Psoas muscle (tissue), 8 donors: Measurements from ENCODE around the gene GTPBP8. TPM values are rescaled to one million over a fixed set of nuclear protein-coding genes. Genes with fewer than 3 reads are reported as not detected.

Source experiments
- ATAC-seq, 4 donors: fragments of 200-7000 bp; cut with Tn5 transposase; one replicate each; pipeline ENCODE4 v1.9.1; 2020; ENCODE audit warnings: moderate library complexity in 3 of 4, mild to moderate bottlenecking in 2 of 4
- DNase-seq, 2 donors: peaks; one replicate each; pipeline ENCODE4 v3.0.0-alpha.2; 2020
- H3K27ac ChIP-seq: fragments of 200-600 bp; one replicate; pipeline ENCODE4 v1.8.0; 2022
- H3K27me3 ChIP-seq, 3 donors: fragments of 200-600 bp in 1 of 3; one replicate each; pipeline versions ENCODE4 v1.6.1 to v1.8.0; 2013 to 2022; ENCODE audit warnings: low read length in 2 of 3, mild to moderate bottlenecking in 2 of 3, moderate library complexity in 1 of 3; ENCODE audit not compliant: insufficient read depth in 3 of 3
- H3K36me3 ChIP-seq, 2 donors: fragments of 200-600 bp in 1 of 2; one replicate each; pipeline versions ENCODE4 v1.6.1 to v1.8.0; 2013 to 2022; ENCODE audit warnings: low read depth in 1 of 2, mild to moderate bottlenecking in 1 of 2, moderate library complexity in 1 of 2; ENCODE audit not compliant: insufficient read depth in 1 of 2
- H3K4me1 ChIP-seq: fragments of 200-600 bp; one replicate; pipeline ENCODE4 v1.8.0; 2022
- H3K4me3 ChIP-seq: fragments of 200-600 bp; one replicate; pipeline ENCODE4 v1.8.0; 2022; ENCODE audit warnings: mild to moderate bottlenecking
- H3K9me3 ChIP-seq: fragments of 200-600 bp; one replicate; pipeline ENCODE4 v1.8.0; 2022
- CTCF ChIP-seq: fragments of 200-600 bp; IDR thresholded peaks from one replicate; pipeline ENCODE4 v1.8.0; 2022; ENCODE audit warnings: antibody characterized with exemption
- WGBS, 3 donors: extraction: QIAGEN DNeasy Blood & Tissue Kit; methylation state at CpG; one replicate each; pipeline versions ENCODE4 v1.1.6 to v1.1.7; 2013; 5-methylcytosine and 5-hydroxymethylcytosine counted together
- intact Hi-C, 2 donors: fragments of 100-400 bp; cut with DNase I; formaldehyde crosslinking; loops; one replicate each; pipeline versions ENCODE4 v1.11.0 to v1.14.2; 2022
- polyA plus RNA-seq, 3 donors: library from polyadenylated mRNA; stranded (reverse); fragments of 200-250 nt; gene quantifications; one replicate each; pipeline ENCODE4 v1.2.3, GENCODE V29; 2013
- total RNA-seq, 4 donors: library from RNA; stranded (reverse); fragmentation: NEBNext Ultra II Directional in 2 of 4; extraction: Animal tissue kit (Norgen Biotek cat#: 25700) in 2 of 4; gene quantifications; one replicate each; pipeline versions ENCODE4 v1.2.1 to v1.2.4, GENCODE V29; 2021 to 2023
- donor health status: healthy with polysubstance abuse.
- donor health status: DM: no; HTN: no; CAD: no; lungs with moderate emphysema.
- donor health status: Bipolar disorder and iron deficiency.
- donor health status: healthy.
- donor health status: DM: yes; HTN: yes; CAD: no.
- donor health status: DM: no; HTN: no; CAD: no.
- donor health status: DM: no; HTN: no; CAD: no.
- donor health status: DM: yes; HTN: yes; CAD: no.

The GTPBP8 gene
- total and polyA plus RNA-seq, 7 donors, result 15.4 to 41.9 (median 26.3) TPM

- DNase-seq (no peak), ATAC-seq (no peak)
- intact Hi-C loops, result no loop called here
- H3K9me3 ChIP-seq, result no peaks in the 10 kb centered on the region
- H3K4me1 ChIP-seq, result peaks cover 30% of the 10 kb centered on the region
- no peak for TF ChIP-seq CTCF
- H3K27ac ChIP-seq, result no peak overlapping the region
- H3K4me3 ChIP-seq, result no peak overlapping the region
- 89 to 92% (median 89%) methylated on average over 2 of the region's 2 CpGs for WGBS, 3 donors
- H3K27me3 ChIP-seq, result no peaks in the 10 kb centered on the region
- H3K36me3 ChIP-seq, result peaks cover 0 to 11% of the 10 kb centered on the region in 2 donors
Observed at GRCh38 chr3:113021471-113021870, 30.7 kb downstream of the GTPBP8 start.

DNA sequence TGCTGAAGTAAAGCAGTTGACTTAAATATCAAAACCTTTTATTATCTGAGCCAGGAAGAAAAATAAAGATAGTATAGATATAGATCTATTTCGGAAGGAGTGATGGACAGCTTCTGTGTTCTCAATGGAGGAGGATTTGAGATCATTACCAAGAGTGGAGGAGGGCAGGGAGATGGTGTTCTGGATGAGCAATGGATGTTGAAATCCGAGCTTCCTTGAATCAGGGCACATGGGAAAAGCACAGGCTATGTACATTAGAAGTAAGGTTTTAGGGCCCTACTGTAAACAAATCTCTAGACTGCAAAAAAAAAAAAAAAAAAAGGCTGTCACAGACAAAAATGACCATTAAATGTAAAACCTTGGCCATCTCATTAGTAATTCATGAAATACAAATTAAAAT lies 43.2 kb downstream of the GTPBP8 start:
- intact Hi-C loops, result no loop called here
- 79 to 93% (median 84%) methylated on average over 2 of the region's 2 CpGs for WGBS, 3 donors
- Histone ChIP-seq H3K27ac (no peak overlapping the region), H3K4me3 (no peak overlapping the region), H3K4me1 (no peaks in the 10 kb centered on the region), H3K27me3 (no peaks in the 10 kb centered on the region), H3K9me3 (no peaks in the 10 kb centered on the region), H3K36me3 (no peaks in the 10 kb centered on the region)
- no peak for TF ChIP-seq CTCF
- DNase-seq (no peak), ATAC-seq (no peak)

- 60 to 70% (median 62%) methylated on average over 6 of the region's 6 CpGs for WGBS, 3 donors
- no peak for DNase-seq
Observed at GRCh38 chr3:113035387-113035982, 44.7 kb downstream of the GTPBP8 start.

DNA sequence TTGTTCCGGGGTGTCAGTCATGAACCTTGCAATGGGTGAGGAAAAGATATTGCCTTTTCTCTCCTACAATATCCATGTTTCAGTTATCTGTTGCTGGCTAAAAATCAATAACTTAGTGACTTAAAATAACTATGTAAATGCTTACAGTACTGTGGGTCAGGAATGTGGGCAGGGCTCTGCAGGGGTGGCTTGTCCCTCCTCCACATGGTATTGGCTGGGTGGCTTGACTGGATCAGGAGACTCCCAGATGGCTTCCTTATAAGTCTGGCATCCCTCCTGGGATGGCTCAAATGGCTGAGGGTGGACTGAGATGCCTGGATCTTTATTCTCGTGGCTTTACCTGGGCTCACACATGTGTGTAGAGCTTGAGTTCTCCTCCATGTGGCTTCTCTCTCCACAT lies 47.5 kb downstream of the GTPBP8 start:
- intact Hi-C loops, result no loop called here
- Histone ChIP-seq H3K36me3 (no peaks in the 10 kb centered on the region), H3K9me3 (no peaks in the 10 kb centered on the region), H3K4me3 (no peak overlapping the region), H3K27me3 (no peaks in the 10 kb centered on the region), H3K27ac (no peak overlapping the region), H3K4me1 (no peaks in the 10 kb centered on the region)
- DNase-seq, result no peak
- ATAC-seq, result no peak
- WGBS, 3 donors, result 75 to 89% (median 80%) methylated on average over 2 of the region's 2 CpGs
- TF ChIP-seq CTCF, result no peak

More at GRCh38 chr3:113035387-113035982, 44.7 kb downstream of the GTPBP8 start:
- H3K36me3 ChIP-seq, result no peaks in the 10 kb centered on the region
- H3K4me3 ChIP-seq, result no peak overlapping the region
- TF ChIP-seq CTCF, result peak; percentile 62
- intact Hi-C loops, result no loop called here
- H3K4me1 ChIP-seq, result no peaks in the 10 kb centered on the region
- H3K9me3 ChIP-seq, result no peaks in the 10 kb centered on the region
- no peaks in the 10 kb centered on the region for H3K27me3 ChIP-seq
- peak; percentile 61 to 92 (median 86) for ATAC-seq
- H3K27ac ChIP-seq, result no peak overlapping the region

DNA sequence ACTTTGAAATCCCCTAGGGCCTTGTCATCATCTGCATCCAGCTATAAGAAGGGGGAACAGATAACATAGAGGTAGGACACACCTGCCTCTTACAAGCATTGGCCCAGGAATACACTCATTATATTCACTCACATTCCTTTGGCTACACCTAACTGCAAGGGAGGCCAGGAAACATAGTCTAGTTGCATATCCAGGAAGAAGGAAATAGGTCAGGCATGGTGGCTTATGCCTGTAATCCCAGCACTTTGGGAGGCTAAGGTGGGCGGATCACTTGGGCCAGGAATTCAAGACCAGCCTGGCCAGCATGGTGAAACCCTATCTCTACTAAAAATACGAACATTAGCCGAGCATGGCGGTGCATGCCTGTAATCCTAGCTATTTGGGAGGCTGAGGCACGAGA lies 48.8 kb downstream of the GTPBP8 start:
- no peak overlapping the region for H3K27ac ChIP-seq
- no peaks in the 10 kb centered on the region for H3K36me3 ChIP-seq
- ATAC-seq (no peak), DNase-seq (no peak)
- H3K4me3 ChIP-seq, result no peak overlapping the region
- H3K9me3 ChIP-seq, result no peaks in the 10 kb centered on the region
- H3K4me1 ChIP-seq, result no peaks in the 10 kb centered on the region
- H3K27me3 ChIP-seq, result no peaks in the 10 kb centered on the region
- intact Hi-C loops, result no loop called here
- TF ChIP-seq CTCF, result no peak
- WGBS, 3 donors, result 23 to 53% (median 41%) methylated on average over 5 of the region's 5 CpGs
